ENCODE data around the gene CNTLN. TPM values are rescaled to one million over a fixed set of nuclear protein-coding genes. Genes with fewer than 3 reads are reported as not detected.
"Not testable (repeated sequence)": the region's sequence is repeated elsewhere in the genome, so short reads cannot be mapped to it uniquely, and the experiment has no call there.

The CNTLN gene
- total RNA-seq, 1 donor from 2014 or later: 18.6 TPM

GRCh38 chr9:17319864-17320263, 185.0 kb downstream of the CNTLN start:
- no peak for DNase-seq

GRCh38 chr9:17322882-17323864, 188.3 kb downstream of the CNTLN start:
- DNase-seq: no peak

- no peak for DNase-seq
Observed at GRCh38 chr9:17328331-17328730, 193.5 kb downstream of the CNTLN start.

GRCh38 chr9:17330097-17330496, 195.3 kb downstream of the CNTLN start:
- no peak for DNase-seq

GRCh38 chr9:17332115-17332514, 197.3 kb downstream of the CNTLN start:
- no peak for DNase-seq

GRCh38 chr9:17339156-17339555, 204.3 kb downstream of the CNTLN start:
- DNase-seq: no peak

GRCh38 chr9:17342696-17343095, 207.9 kb downstream of the CNTLN start:
- DNase-seq: no peak

GRCh38 chr9:17349831-17350230, 215.0 kb downstream of the CNTLN start:
- no peak for DNase-seq

GRCh38 chr9:17354006-17354405, 219.2 kb downstream of the CNTLN start:
- DNase-seq: not testable (repeated sequence)

GRCh38 chr9:17361378-17361777, 226.5 kb downstream of the CNTLN start:
- DNase-seq: no peak

GRCh38 chr9:17367035-17367434, 232.2 kb downstream of the CNTLN start:
- DNase-seq: no peak

- no peak for DNase-seq
Observed at GRCh38 chr9:17380126-17380861, 245.5 kb downstream of the CNTLN start.

- DNase-seq: no peak
Observed at GRCh38 chr9:17387565-17387964, 252.7 kb downstream of the CNTLN start.

GRCh38 chr9:17389026-17389425, 254.2 kb downstream of the CNTLN start:
- no peak for DNase-seq

- no peak for DNase-seq
Observed at GRCh38 chr9:17394881-17395510, 260.2 kb downstream of the CNTLN start.

- not testable (repeated sequence) for DNase-seq
Observed at GRCh38 chr9:17397166-17397728, 262.4 kb downstream of the CNTLN start.

GRCh38 chr9:17398350-17398749, 263.5 kb downstream of the CNTLN start:
- DNase-seq: no peak

GRCh38 chr9:17401858-17402257, 267.0 kb downstream of the CNTLN start:
- no peak for DNase-seq

- no peak for DNase-seq
Observed at GRCh38 chr9:17402309-17402708, 267.5 kb downstream of the CNTLN start.

- no peak for DNase-seq
Observed at GRCh38 chr9:17403539-17403938, 268.7 kb downstream of the CNTLN start.

GRCh38 chr9:17414986-17415385, 280.1 kb downstream of the CNTLN start:
- no peak for DNase-seq

- no peak for DNase-seq
Observed at GRCh38 chr9:17422994-17423680, 288.3 kb downstream of the CNTLN start.
